K562 (cell line): ENCODE data around the gene RETN. TPM values are rescaled to one million over a fixed set of nuclear protein-coding genes. Genes with fewer than 3 reads are reported as not detected.

ENCODE experiments used
- ATAC-seq: fragments of 200-7000 bp; cut with Tn5 transposase; 3 replicates; pipeline ENCODE4 v1.9.1; 2020; ENCODE audit warnings: moderate library complexity
- BruUV-seq: library from RNA; stranded (reverse); fragments of 400-500 nt; replicated peaks from 2 replicates; lab custom pipeline; 2021; lab: Mats Ljungman, UMichigan
- CTCF ChIA-PET: fragments of 300-600 bp; formaldehyde crosslinking; extraction: SDS; loops from one replicate; lab custom pipeline; 2021; ENCODE audit warnings: low intra/inter-chr PET ratio; lab: Yijun Ruan, JAX
- POLR2A ChIA-PET: fragments of 300-600, 350-650 bp; sonication (Branson Sonifier 250); formaldehyde crosslinking; extraction: SDS; loops from one replicate; lab custom pipeline; 2021; ENCODE audit warnings: antibody characterized with exemption, inconsistent platforms; lab: Yijun Ruan, JAX
- DNase-seq, 4 experiments: peaks; one replicate each; pipeline versions ENCODE4 v3.0.0 to v3.0.0-alpha.2; 2011 to 2018; ENCODE audit warnings: low spot score in 3 of 4, mixed read lengths in 3 of 4; ENCODE audit errors: extremely low read depth in 1 of 4
- FAIRE-seq: peaks from 2 replicates; lab custom pipeline; 2011; peaks lifted over from hg19 to GRCh38; lab: Jason Lieb, UNC
- H2AFZ ChIP-seq: 2 replicates; pipeline ENCODE4 v1.6.0; 2011; ENCODE audit warnings: low read depth, low read length, control low read depth, inconsistent platforms
- H3K27ac ChIP-seq: fragments of 200-600 bp; 3 replicates; pipeline ENCODE4 v1.8.0; 2011; ENCODE audit warnings: low read depth, mild to moderate bottlenecking, control low read depth, inconsistent platforms, low read length, moderate library complexity, mixed read lengths; ENCODE audit errors: extremely low read depth
- H3K27me3 ChIP-seq, 2 experiments: fragments of 300-600 bp in 1 of 2; 2 replicates in 1 of 2; 3 replicates in 1 of 2; pipeline versions ENCODE4 v1.6.0 to v1.8.0; 2011; ENCODE audit warnings: inconsistent platforms in 2 of 2, low read length in 2 of 2, mild to moderate bottlenecking in 1 of 2, mixed read lengths in 1 of 2, moderate library complexity in 1 of 2; ENCODE audit not compliant: control insufficient read depth in 2 of 2, insufficient read depth in 2 of 2
- H3K36me3 ChIP-seq: fragments of 300-600 bp; 3 replicates; pipeline ENCODE4 v1.8.0; 2011; ENCODE audit warnings: mild to moderate bottlenecking, low read length, inconsistent platforms; ENCODE audit not compliant: control insufficient read depth, insufficient read depth
- H3K4me1 ChIP-seq, 2 experiments: fragments of 200-600 bp in 1 of 2; replicated peaks in 1 of 2; 2 replicates in 1 of 2; 3 replicates in 1 of 2; pipeline versions ENCODE4 v1.5.1 to v1.8.0; 2011; ENCODE audit warnings: inconsistent platforms in 2 of 2, low read length in 2 of 2, mild to moderate bottlenecking in 1 of 2, mixed read lengths in 1 of 2, moderate library complexity in 1 of 2; ENCODE audit not compliant: control insufficient read depth in 2 of 2, insufficient read depth in 2 of 2
- H3K4me2 ChIP-seq: 2 replicates; pipeline ENCODE4 v1.6.1; 2011; ENCODE audit warnings: low read length, control low read depth, inconsistent platforms, mixed read lengths; ENCODE audit not compliant: insufficient read depth
- H3K4me3 ChIP-seq: fragments of 200-600 bp; sonication (generic), shearing (Covaris generic); 2 replicates; pipeline ENCODE4 v1.5.1; 2016; ENCODE audit warnings: control low read depth, inconsistent platforms
- H3K79me2 ChIP-seq: fragments of 200-600 bp; 3 replicates; pipeline ENCODE4 v1.8.0; 2011; ENCODE audit warnings: low read length, inconsistent platforms; ENCODE audit not compliant: control insufficient read depth, insufficient read depth
- H3K9ac ChIP-seq, 2 experiments: 2 replicates each; pipeline versions ENCODE4 v1.6.0 to v1.6.1; 2011; ENCODE audit warnings: low read depth in 2 of 2, low read length in 2 of 2, control low read depth in 1 of 2, inconsistent platforms in 1 of 2, mild to moderate bottlenecking in 1 of 2, mixed read lengths in 1 of 2; ENCODE audit not compliant: insufficient read depth in 1 of 2
- H3K9me1 ChIP-seq: one replicate; pipeline ENCODE4 v1.6.0; 2011; ENCODE audit warnings: inconsistent platforms, mild to moderate bottlenecking, low read length, moderate library complexity; ENCODE audit not compliant: control insufficient read depth, insufficient read depth
- H3K9me3 ChIP-seq: replicated peaks from 2 replicates; pipeline ENCODE4 v1.5.1; 2011; ENCODE audit warnings: low read depth, low read length, inconsistent platforms; ENCODE audit not compliant: control insufficient read depth, insufficient read depth
- H4K20me1 ChIP-seq: replicated peaks from 2 replicates; pipeline ENCODE4 v1.6.1; 2011; ENCODE audit warnings: low read length, inconsistent platforms, mixed read lengths; ENCODE audit not compliant: control insufficient read depth, insufficient read depth
- ADNP ChIP-seq: fragments of 200-800 bp; sonication (Bioruptor generic); IDR thresholded peaks from 2 replicates; pipeline ENCODE4 v1.6.1; 2016; ENCODE audit warnings: missing genetic modification characterization, missing compliant biosample characterization
- CREB1 ChIP-seq, 2 experiments: sonication (generic) in 1 of 2; formaldehyde crosslinking in 1 of 2; IDR thresholded peaks; 2 replicates each; pipeline versions ENCODE4 v1.6.1 to v1.8.0; 2012 to 2022; ENCODE audit warnings: inconsistent platforms in 1 of 2, mild to moderate bottlenecking in 1 of 2, missing genetic modification reagents in 1 of 2, moderate library complexity in 1 of 2
- CREB3 ChIP-seq: fragments of 450-650 bp; conservative IDR thresholded peaks from 2 replicates; pipeline ENCODE4 v1.6.1; 2016; ENCODE audit warnings: missing genetic modification characterization, low read depth, mild to moderate bottlenecking, missing compliant biosample characterization, moderate library complexity
- ETV6 ChIP-seq, 3 experiments: fragments of 150-350 bp in 1 of 3; sonication (generic) in 1 of 3; formaldehyde crosslinking in 1 of 3; IDR thresholded peaks; 2 replicates each; pipeline versions ENCODE4 v1.6.1 to v1.8.0; 2014 to 2022; ENCODE audit warnings: borderline replicate concordance in 2 of 3, low read depth in 2 of 3, antibody characterized with exemption in 1 of 3, low read length in 1 of 3, mild to moderate bottlenecking in 1 of 3, missing genetic modification reagents in 1 of 3
- GABPB1 ChIP-seq: sonication (generic); formaldehyde crosslinking; IDR thresholded peaks from 2 replicates; pipeline ENCODE4 v1.8.0; 2022; ENCODE audit warnings: mild to moderate bottlenecking, missing genetic modification reagents
- MYBL2 ChIP-seq, 2 experiments: fragments of 450-650 bp in 1 of 2; sonication (generic) in 1 of 2; formaldehyde crosslinking in 1 of 2; IDR thresholded peaks; 2 replicates each; pipeline versions ENCODE4 v1.6.1 to v1.8.1; 2017 to 2022; ENCODE audit warnings: borderline replicate concordance in 1 of 2, inconsistent platforms in 1 of 2, low read depth in 1 of 2, mild to moderate bottlenecking in 1 of 2, missing genetic modification reagents in 1 of 2, moderate library complexity in 1 of 2
- MYC ChIP-seq, 2 experiments: fragments of 250-450 bp in 1 of 2; sonication (Bioruptor Pico) in 1 of 2; IDR thresholded peaks; 2 replicates each; pipeline versions ENCODE4 v1.5.1 to v1.6.1; 2012 to 2021; ENCODE audit warnings: low read depth in 2 of 2, borderline replicate concordance in 1 of 2, improper control_type of control experiment in 1 of 2, low read length in 1 of 2, mild to moderate bottlenecking in 1 of 2, moderate library complexity in 1 of 2
- PHF20 ChIP-seq: fragments of 450-650 bp; IDR thresholded peaks from 2 replicates; pipeline ENCODE4 v1.6.1; 2018; ENCODE audit not compliant: partially characterized antibody
- PURB ChIP-seq: sonication (generic); formaldehyde crosslinking; IDR thresholded peaks from 2 replicates; pipeline ENCODE4 v1.9.0; 2021; ENCODE audit warnings: low read depth, mild to moderate bottlenecking, missing genetic modification reagents
- RBM17 ChIP-seq: fragments of 200-400 bp; formaldehyde crosslinking; IDR thresholded peaks from 2 replicates; pipeline ENCODE4 v1.6.1; 2017; ENCODE audit warnings: low read depth, mild to moderate bottlenecking, low read length, borderline replicate concordance
- RBM34 ChIP-seq: fragments of 200-400 bp; formaldehyde crosslinking; IDR thresholded peaks from 2 replicates; pipeline ENCODE4 v1.6.1; 2018; ENCODE audit warnings: low read length, borderline replicate concordance; ENCODE audit not compliant: insufficient read depth
- SAFB ChIP-seq: fragments of 200-400 bp; formaldehyde crosslinking; IDR thresholded peaks from 2 replicates; pipeline ENCODE4 v1.6.1; 2017; ENCODE audit warnings: low read depth, low read length, borderline replicate concordance
- SMC3 ChIP-seq: conservative IDR thresholded peaks from 2 replicates; pipeline ENCODE4 v1.6.1; 2011; ENCODE audit warnings: low read depth, low read length, improper control_type of control experiment; ENCODE audit not compliant: insufficient read depth
- ZC3H8 ChIP-seq: fragments of 450-650 bp; IDR thresholded peaks from 2 replicates; pipeline ENCODE4 v1.6.1; 2017
- ZNF217 ChIP-seq: sonication (generic); formaldehyde crosslinking; IDR thresholded peaks from 2 replicates; pipeline ENCODE4 v1.8.0; 2022; ENCODE audit warnings: mild to moderate bottlenecking, missing genetic modification reagents
- ZNF23 ChIP-seq: fragments of 250-450 bp; sonication (Bioruptor Pico); IDR thresholded peaks from 2 replicates; pipeline ENCODE4 v1.4.0; 2020; ENCODE audit warnings: mild to moderate bottlenecking
- ZNF449 ChIP-seq: fragments of 250-450 bp; sonication (Bioruptor Pico); IDR thresholded peaks from 2 replicates; pipeline ENCODE4 v1.8.0; 2022; ENCODE audit warnings: moderate library complexity, mild to moderate bottlenecking, inconsistent platforms
- ZNF644 ChIP-seq: fragments of 200-800 bp; sonication (Bioruptor generic); IDR thresholded peaks from 2 replicates; pipeline ENCODE4 v1.6.1; 2016; ENCODE audit warnings: low read depth, missing genetic modification characterization, missing compliant biosample characterization
- ZNF79 ChIP-seq: fragments of 250-450 bp; sonication (Bioruptor Pico); IDR thresholded peaks from 2 replicates; pipeline ENCODE4 v1.4.0; 2020; ENCODE audit warnings: low read depth, mild to moderate bottlenecking, moderate library complexity
- WGBS: fragments of 100-300 bp; shearing (Covaris generic); methylation state at CpG from one replicate; pipeline ENCODE4 v1.1.6; 2016; ENCODE audit warnings: low coverage, mixed read lengths; ENCODE audit not compliant: insufficient coverage; ENCODE audit errors: missing lambda C conversion rate; 5-methylcytosine and 5-hydroxymethylcytosine counted together
- in situ Hi-C: fragments of 300-500 bp; cut with MboI; formaldehyde crosslinking; loops from 4 replicates; pipeline ENCODE4 v1.15.0; 2018; ENCODE audit warnings: inconsistent platforms, mixed read lengths
- intact Hi-C: fragments of 100-400 bp; cut with micrococcal nuclease; formaldehyde crosslinking; loops from 2 replicates; pipeline ENCODE4 v1.14.2; 2022
- polyA plus RNA-seq, 8 experiments: library from polyadenylated mRNA; depleted of rRNA in 4 of 8; stranded (reverse) in 5 of 8; unstranded in 3 of 8; fragments of >200 nt; fragmentation: Nextera tagmentation in 2 of 8; fragmentation: Illumina TruSeq in 1 of 8; extraction: Ambion mirVana in 2 of 8; extraction: Trizol in 1 of 8; gene quantifications; 2 replicates each; pipeline versions ENCODE4 v1.2.1 to v1.2.3, GENCODE V29; 2011 to 2014; ENCODE audit warnings: inconsistent platforms in 1 of 8, missing spikeins in 1 of 8
- total RNA-seq, 7 experiments: library from RNA; depleted of rRNA in 6 of 7; stranded (reverse); fragments of >200 nt in 6 of 7; fragmentation: Illumina TruSeq in 2 of 7; extraction: Trizol in 2 of 7; gene quantifications; 2 replicates each; pipeline versions ENCODE4 v1.2.1 to v1.2.3, GENCODE V29; 2011 to 2021; ENCODE audit warnings: low replicate concordance in 1 of 7

Gene RETN
- total and polyA plus RNA-seq, 9 of the 15 experiments (the other 6 are each of a cell fraction or from before 2014, with no cell fraction given), result not detected

GRCh38 chr19:7716762-7717161, 47.9 kb downstream of the RETN start:
- Histone ChIP-seq H3K79me2 (no peaks in the 10 kb centered on the region), H3K4me3 (no peak overlapping the region), H3K9me1 (no peaks in the 10 kb centered on the region), H2AFZ (no peak overlapping the region), H3K27ac (no peak overlapping the region), H3K4me1 (no peaks in the 10 kb centered on the region), H3K9me3 (no peaks in the 10 kb centered on the region), H3K36me3 (no peaks in the 10 kb centered on the region), H4K20me1 (no peaks in the 10 kb centered on the region), H3K27me3 (peaks cover 5 to 6% of the 10 kb centered on the region in 2 experiments; a peak in 3 of 5 replicates), H3K9ac (no peak overlapping the region), H3K4me2 (no peak overlapping the region)
- 0% methylated on average over 1 of the region's 1 CpG for WGBS
- no peak for TF ChIP-seq RBM34
- no peak for TF ChIP-seq SAFB
- TF ChIP-seq ZNF449 (CRISPR knock-in tag), result no peak
- no peak for TF ChIP-seq ZC3H8
- no peak for TF ChIP-seq MYC (IDR thresholded peaks at IDR 0.05; ENCODE audit: low read depth, low read length)
- TF ChIP-seq MYC (CRISPR knock-in tag; IDR thresholded peaks at IDR 0.05; ENCODE audit: borderline replicate concordance, low read depth), result no peak
- no peak for TF ChIP-seq PURB
- no peak for TF ChIP-seq ZNF644 (tag)
- TF ChIP-seq ZNF217 (CRISPR knock-in tag), result no peak
- no peak for TF ChIP-seq MYBL2 (IDR thresholded peaks at IDR 0.05; ENCODE audit: low read depth)
- no peak for TF ChIP-seq MYBL2 (CRISPR knock-in tag; IDR thresholded peaks at IDR 0.05; ENCODE audit: borderline replicate concordance)
- TF ChIP-seq CREB1 (IDR thresholded peaks at IDR 0.05), result no peak
- TF ChIP-seq CREB1 (CRISPR knock-in tag; IDR thresholded peaks at IDR 0.05), result no peak
- no peak for TF ChIP-seq RBM17
- TF ChIP-seq ZNF79 (CRISPR knock-in tag), result no peak
- no peak for TF ChIP-seq ZNF23
- no peak for TF ChIP-seq ADNP
- no peak for TF ChIP-seq GABPB1 (CRISPR knock-in tag)
- no peak for TF ChIP-seq SMC3
- TF ChIP-seq PHF20, result no peak
- TF ChIP-seq CREB3 (tag), result no peak
- TF ChIP-seq ETV6 (IDR thresholded peaks at IDR 0.05; ENCODE audit: borderline replicate concordance in 1 of 2, low read depth in 2 of 2, low read length in 1 of 2), result no peak
- TF ChIP-seq ETV6 (CRISPR knock-in tag; IDR thresholded peaks at IDR 0.05; ENCODE audit: borderline replicate concordance), result no peak
- FAIRE-seq (no peak), DNase-seq (no peak), ATAC-seq (no peak)
- in situ Hi-C loops, result no loop called here
- ChIA-PET POLR2A (no interaction called here), CTCF (interaction anchor here (0.6 kb wide), 1 partner anchor 479 kb away, joined by 4 read pairs; no protein-coding TSS in a partner anchor)
- BruUV-seq, result no TSS peak
- intact Hi-C loops, result no loop called here
